Ovary (tissue), 9 donors: Measurements from ENCODE around the gene PGF. TPM values are rescaled to one million over a fixed set of nuclear protein-coding genes. Genes with fewer than 3 reads are reported as not detected.

Source experiments
- DNase-seq, 5 donors: peaks; one replicate each; pipeline ENCODE4 v3.0.0-alpha.2; 2019 to 2020
- H3K27ac ChIP-seq, 2 donors: fragments of 200-600 bp; one replicate each; pipeline versions ENCODE4 v1.5.1 to v1.8.0; 2019 to 2022
- H3K27me3 ChIP-seq: fragments of 200-600 bp; one replicate; pipeline ENCODE4 v1.8.0; 2022
- H3K36me3 ChIP-seq: fragments of 200-600 bp; sonication (generic); one replicate; pipeline ENCODE4 v1.5.1; 2019
- H3K4me1 ChIP-seq: one replicate; pipeline ENCODE4 v1.8.1; 2013; ENCODE audit warnings: mild to moderate bottlenecking, moderate library complexity; ENCODE audit not compliant: insufficient read depth
- H3K4me3 ChIP-seq: fragments of 200-600 bp; sonication (generic); one replicate; pipeline ENCODE4 v1.5.1; 2017
- H3K9me3 ChIP-seq, 2 donors: fragments of 200-600 bp in 1 of 2; sonication (generic) in 1 of 2; one replicate each; pipeline versions ENCODE4 v1.5.1 to v1.8.1; 2013 to 2019; ENCODE audit warnings: mild to moderate bottlenecking in 1 of 2, moderate library complexity in 1 of 2
- CTCF ChIP-seq, 3 donors: fragments of 450-650 bp in 2 of 3; fragments of 200-600 bp in 1 of 3; IDR thresholded peaks; one replicate each; pipeline versions ENCODE4 v1.5.1 to v1.8.0; 2016 to 2022; ENCODE audit warnings: antibody characterized with exemption in 3 of 3, mild to moderate bottlenecking in 1 of 3
- EP300 ChIP-seq: sonication (generic); formaldehyde crosslinking; IDR thresholded peaks from one replicate; pipeline ENCODE4 v1.6.1; 2017; ENCODE audit warnings: antibody characterized with exemption
- POLR2A ChIP-seq: fragments of 450-650 bp; IDR thresholded peaks from one replicate; pipeline ENCODE4 v1.6.1; 2017; ENCODE audit warnings: antibody characterized with exemption, mild to moderate bottlenecking, moderate library complexity
- WGBS, 3 donors: extraction: QIAGEN DNeasy Blood & Tissue Kit in 1 of 3; methylation state at CpG; one replicate each; pipeline versions ENCODE4 v1.1.5 to v1.1.7; 2013 to 2017; 5-methylcytosine and 5-hydroxymethylcytosine counted together
- intact Hi-C, 4 donors: fragments of 100-400 bp; cut with DNase I; formaldehyde crosslinking; loops; one replicate each; pipeline versions ENCODE4 v1.11.0 to v1.15.1; 2022 to 2023
- polyA plus RNA-seq, 2 donors: library from polyadenylated mRNA; stranded (reverse); fragments of 200-250 nt in 1 of 2; fragments of 350-450 nt in 1 of 2; fragmentation: Illumina TruSeq in 1 of 2; extraction: RNeasy Lipid Tissue Mini Kit (QIAGEN cat#74804) in 1 of 2; gene quantifications; one replicate each; pipeline ENCODE4 v1.2.3, GENCODE V29; 2013 to 2014
- total RNA-seq, 7 donors: library from RNA; depleted of rRNA in 2 of 7; stranded (reverse); fragments of >200 nt in 2 of 7; fragmentation: NEBNext Ultra II Directional in 3 of 7; extraction: Animal tissue kit (Norgen Biotek cat#: 25700) in 3 of 7; gene quantifications; one replicate each; pipeline versions ENCODE4 v1.1.0 to v1.2.4, GENCODE V29; 2016 to 2023
- donor health status: DM: no; HTN: no; CAD: no; lungs with moderate emphysema.
- donor health status: DM: no; HTN: no; CAD: no.
- donor health status: Bipolar disorder and iron deficiency.
- donor health status: DM: yes; HTN: yes; CAD: no.
- donor health status: DM: no; HTN: no; CAD: no.
- donor health status: DM: yes; HTN: yes; CAD: no.

The PGF gene
- total and polyA plus RNA-seq, 9 donors = 1.8 to 14.0 (median 4.2) TPM; not detected in 1

DNA sequence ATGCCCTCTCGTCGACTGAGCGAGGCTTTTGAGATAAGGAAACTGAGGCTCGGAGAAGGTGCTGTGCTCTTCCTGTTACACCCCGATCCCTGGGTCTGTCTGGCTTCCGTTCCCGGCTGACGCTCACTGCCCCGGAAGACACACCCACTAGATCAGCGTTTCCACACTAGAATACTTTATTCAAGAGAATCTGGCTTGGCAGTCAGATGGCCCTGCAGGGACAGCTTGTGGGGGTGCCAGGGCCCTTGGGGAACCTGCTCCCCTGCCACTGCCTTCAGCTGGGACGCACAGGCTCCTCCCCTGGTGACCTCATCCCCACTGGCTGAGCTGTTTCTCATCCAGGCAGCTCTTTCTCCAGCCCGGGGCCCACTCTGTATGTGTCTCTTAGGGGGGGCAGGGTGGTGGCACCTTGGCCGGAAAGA lies 13.7 kb downstream of the PGF start:
- WGBS, 3 donors = 60 to 72% (median 63%) methylated on average over 12 to 13 of the region's 13 CpGs
- H3K4me1 ChIP-seq = peaks cover 13% of the 10 kb centered on the region
- H3K36me3 ChIP-seq = no peaks in the 10 kb centered on the region
- no peak overlapping the region for H3K4me3 ChIP-seq
- H3K9me3 ChIP-seq = no peaks in the 10 kb centered on the region
- no peaks in the 10 kb centered on the region for H3K27me3 ChIP-seq
- no peak for DNase-seq
- H3K27ac ChIP-seq = no peak overlapping the region
- TF ChIP-seq POLR2A = no peak
- no peak for TF ChIP-seq EP300
- TF ChIP-seq CTCF (IDR thresholded peaks at IDR 0.05) = no peak
- intact Hi-C loops = loop anchor here in 3 of 4 donors (10.0 kb wide), 2 partner anchors 143 to 363 kb away; no protein-coding TSS in a partner anchor

DNA sequence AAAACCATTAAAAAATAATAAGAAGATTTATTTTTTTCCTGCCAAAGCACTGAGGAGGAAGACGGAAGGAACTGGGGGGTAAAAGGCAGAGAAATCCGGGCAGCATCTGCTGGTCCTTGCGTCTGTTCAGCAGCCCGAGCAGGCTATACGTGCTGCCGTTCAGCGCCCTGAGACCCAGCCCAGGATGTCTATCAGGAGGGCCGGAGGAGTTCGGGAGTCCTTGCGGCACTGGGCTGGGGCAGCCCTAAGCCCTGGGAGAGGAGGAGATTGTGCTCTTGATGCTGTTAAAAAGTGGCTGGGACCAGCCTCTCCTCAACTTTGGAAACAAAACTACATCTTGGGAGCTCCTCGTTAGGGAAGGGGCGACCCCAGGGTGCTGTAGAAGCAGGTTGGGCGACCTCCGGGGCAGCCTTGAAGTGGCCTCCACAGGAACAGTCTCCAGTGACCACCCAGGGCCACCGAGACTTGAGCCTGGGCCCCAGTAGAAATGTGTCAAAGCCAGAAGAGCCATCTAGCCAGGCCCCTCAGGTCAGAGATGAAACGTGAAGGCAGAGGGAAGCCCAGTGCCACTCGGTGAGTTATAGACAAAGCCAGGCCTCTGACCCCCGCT lies 14.3 kb downstream of the PGF start:
- peaks cover 10% of the 10 kb centered on the region for H3K4me1 ChIP-seq
- no peaks in the 10 kb centered on the region for H3K27me3 ChIP-seq
- intact Hi-C loops = loop anchor here in 3 of 4 donors (10.0 kb wide), 2 partner anchors 144 to 364 kb away; no protein-coding TSS in a partner anchor
- DNase-seq = no peak
- H3K36me3 ChIP-seq = no peaks in the 10 kb centered on the region
- H3K4me3 ChIP-seq = no peak overlapping the region
- 87 to 92% (median 89%) methylated on average over 18 of the region's 18 CpGs for WGBS, 3 donors
- H3K9me3 ChIP-seq = no peaks in the 10 kb centered on the region
- TF ChIP-seq POLR2A (no peak), EP300 (no peak), CTCF (IDR thresholded peaks at IDR 0.05) (no peak)
- H3K27ac ChIP-seq = no peak overlapping the region

DNA sequence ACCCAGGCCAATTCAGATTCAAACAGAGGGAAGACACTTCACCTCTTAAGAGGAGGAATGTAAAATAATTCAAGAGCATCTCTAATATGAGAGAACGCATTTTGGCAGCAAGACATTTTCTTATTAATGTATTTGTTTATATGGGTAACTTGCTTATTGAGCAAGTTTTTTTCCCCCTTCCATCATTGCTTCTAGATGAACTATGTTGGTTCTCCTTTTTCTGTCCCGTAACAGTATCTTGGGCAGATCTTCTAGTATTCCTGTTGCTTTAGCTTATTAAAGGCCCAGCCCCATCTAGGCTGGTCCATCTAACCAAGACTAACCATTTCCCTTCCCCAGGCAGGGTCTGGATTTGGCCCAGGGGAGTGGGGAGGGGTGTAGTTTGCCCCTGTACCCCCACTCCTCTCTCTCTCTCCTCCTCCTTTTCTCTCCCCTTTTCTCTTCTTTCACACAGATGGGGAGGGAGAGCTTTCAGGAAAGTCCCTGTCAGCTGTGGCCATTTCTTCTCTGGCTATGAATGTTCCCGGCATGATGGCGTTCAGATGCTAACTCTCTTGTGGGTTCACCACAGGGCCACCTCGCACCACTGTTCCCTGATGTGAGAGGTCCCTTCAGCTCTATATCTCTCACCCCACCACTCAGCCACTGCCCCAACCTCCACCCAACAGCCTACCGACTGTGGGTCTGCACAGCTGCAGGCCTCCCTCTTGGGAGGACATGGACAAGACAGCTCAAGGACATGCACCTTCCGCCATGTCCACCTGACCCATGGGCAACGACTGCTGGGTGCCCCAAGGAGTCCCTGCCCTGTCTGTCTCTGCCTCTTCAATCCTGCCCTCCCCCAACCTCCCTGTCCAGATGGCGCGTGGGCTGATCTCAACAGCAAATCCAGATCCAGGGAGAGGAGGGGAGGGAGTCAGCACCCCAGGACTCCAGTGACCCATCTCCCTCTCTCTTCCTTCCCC lies 16.6 kb downstream of the PGF start:
- TF ChIP-seq EP300 (no peak), CTCF (IDR thresholded peaks at IDR 0.05) (no peak), POLR2A (no peak)
- intact Hi-C loops = no loop called here
- H3K36me3 ChIP-seq = no peaks in the 10 kb centered on the region
- no peaks in the 10 kb centered on the region for H3K27me3 ChIP-seq
- no peak for DNase-seq
- H3K27ac ChIP-seq = no peak overlapping the region
- WGBS, 3 donors = 85 to 87% (median 86%) methylated on average over 10 of the region's 10 CpGs
- H3K9me3 ChIP-seq = no peaks in the 10 kb centered on the region
- no peak overlapping the region for H3K4me3 ChIP-seq
- H3K4me1 ChIP-seq = peaks cover 13% of the 10 kb centered on the region

DNA sequence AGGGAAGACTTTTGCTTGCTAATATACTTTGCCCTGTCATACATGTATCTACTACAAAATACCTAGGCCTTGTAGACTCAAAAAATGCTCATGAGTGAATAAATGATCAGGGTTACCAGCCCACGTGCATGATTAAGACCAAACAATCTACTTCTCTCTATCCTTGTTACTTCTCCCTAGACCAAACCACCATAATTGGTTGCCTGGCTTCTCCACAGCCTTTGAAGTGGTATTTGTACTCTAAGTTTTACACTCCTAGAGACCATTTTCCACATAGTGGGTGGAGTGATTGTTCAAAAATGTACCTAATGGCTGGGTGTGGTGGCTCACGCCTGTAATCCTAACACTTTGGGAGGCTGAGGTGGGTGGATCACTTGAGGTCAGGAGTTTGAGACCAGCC lies 18.2 kb downstream of the PGF start:
- H3K36me3 ChIP-seq = no peaks in the 10 kb centered on the region
- DNase-seq = no peak
- peaks cover 14% of the 10 kb centered on the region for H3K4me1 ChIP-seq
- H3K27me3 ChIP-seq = no peaks in the 10 kb centered on the region
- H3K9me3 ChIP-seq = no peaks in the 10 kb centered on the region
- H3K4me3 ChIP-seq = no peak overlapping the region
- intact Hi-C loops = no loop called here
- H3K27ac ChIP-seq = no peak overlapping the region
- no peak for TF ChIP-seq POLR2A
- no peak for TF ChIP-seq EP300
- no peak for TF ChIP-seq CTCF (IDR thresholded peaks at IDR 0.05)
- WGBS, 3 donors = 88 to 95% (median 93%) methylated on average over 2 of the region's 2 CpGs
